ENCODE data around the gene RNF5.

DNA sequence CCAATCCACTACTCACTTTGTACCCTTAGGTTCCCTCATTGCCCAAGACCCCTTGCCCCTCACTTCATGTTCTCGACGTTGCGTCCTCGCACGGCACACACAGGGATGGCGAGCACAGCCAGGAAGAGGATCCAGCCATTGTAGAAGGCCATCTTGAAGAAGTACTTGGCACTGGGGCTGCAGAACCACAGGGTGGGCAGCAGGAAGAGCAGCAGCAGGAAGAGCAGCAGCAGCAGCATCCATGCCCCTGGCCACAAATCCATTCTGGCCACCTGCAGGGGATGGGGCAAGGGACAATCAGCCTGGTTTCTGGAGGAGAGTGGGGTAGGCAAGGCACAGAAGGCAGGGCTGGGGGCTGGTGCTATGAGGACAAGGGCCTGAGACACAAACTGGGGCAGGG is 7.0 kb upstream of the RNF5 start:
- TF ChIP-seq ZNF274 (IDR thresholded peaks at IDR 0.05; ENCODE audit: low read depth, low read length) (no peak), YY1 (IDR thresholded peaks at IDR 0.05; ENCODE audit: insufficient read depth, insufficient read length) (no peak), SUZ12 (IDR thresholded peaks at IDR 0.05; ENCODE audit: extremely low read depth, insufficient read depth, insufficient read length) (no peak)

Data from NT2/D1 (cell line).